ENCODE data around the gene AMACR.

Gene AMACR

DNA sequence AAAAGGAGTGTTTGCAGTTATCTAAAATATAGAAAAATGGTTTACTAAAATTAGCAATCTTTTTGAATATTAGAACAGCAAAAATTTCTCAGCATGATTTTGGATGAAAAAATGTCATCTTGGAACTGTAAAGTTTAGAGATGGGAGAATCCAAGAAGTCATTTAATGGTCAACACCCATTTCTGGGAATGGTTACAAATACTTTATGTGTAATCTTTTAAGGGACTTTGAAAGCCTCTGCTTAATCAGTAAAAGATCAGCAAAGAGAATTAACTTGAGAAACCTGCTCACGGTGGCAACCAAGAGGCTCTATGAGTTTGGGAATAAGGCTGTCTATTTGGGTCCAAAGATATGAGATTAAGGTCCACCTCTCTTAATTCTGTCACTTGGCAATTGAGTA is 22.2 kb upstream of the AMACR start:
- TF ChIP-seq POU2F2 (IDR thresholded peaks at IDR 0.05; ENCODE audit: low read depth, low read length) (no peak), POLR2AphosphoS5 (IDR thresholded peaks at IDR 0.05; ENCODE audit: low read depth, low read length) (no peak), POLR2A (IDR thresholded peaks at IDR 0.05; ENCODE audit: low read depth, low read length) (no peak), PAX5 (IDR thresholded peaks at IDR 0.05; ENCODE audit: insufficient read depth, low read length, severe bottlenecking) (no peak), TAF1 (IDR thresholded peaks at IDR 0.05; ENCODE audit: low read depth, low read length) (no peak), SPI1 (IDR thresholded peaks at IDR 0.05; ENCODE audit: low read depth, low read length) (no peak)

DNA sequence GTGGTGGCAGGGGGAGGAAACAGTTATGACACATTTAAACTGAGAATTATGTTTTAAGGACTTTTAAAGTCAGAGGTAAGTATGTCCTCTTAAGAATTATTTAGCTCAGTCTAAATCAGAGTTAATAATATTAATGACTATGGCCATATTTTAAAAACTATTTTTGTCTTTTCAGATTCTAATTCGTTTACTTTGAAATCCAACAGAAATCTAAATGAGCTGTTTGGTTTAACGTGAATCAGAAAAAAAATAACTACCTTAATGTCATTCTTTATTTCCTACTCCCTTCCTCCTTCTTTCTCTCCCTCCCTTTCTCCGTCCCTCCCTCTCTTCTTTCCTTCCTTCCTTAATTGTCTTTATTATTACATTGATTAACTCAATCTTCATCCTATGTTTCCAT is 20.5 kb upstream of the AMACR start:
- TF ChIP-seq TAF1 (IDR thresholded peaks at IDR 0.05; ENCODE audit: low read depth, low read length) (no peak), SPI1 (IDR thresholded peaks at IDR 0.05; ENCODE audit: low read depth, low read length) (no peak), POU2F2 (IDR thresholded peaks at IDR 0.05; ENCODE audit: low read depth, low read length) (no peak), POLR2A (IDR thresholded peaks at IDR 0.05; ENCODE audit: low read depth, low read length) (no peak), POLR2AphosphoS5 (IDR thresholded peaks at IDR 0.05; ENCODE audit: low read depth, low read length) (no peak), PAX5 (IDR thresholded peaks at IDR 0.05; ENCODE audit: insufficient read depth, low read length, severe bottlenecking) (no peak)
- FAIRE-seq = no peak
- DNase-seq (ENCODE audit: insufficient read length, low spot score) = no peak

More for the DNA sequence above, 22.2 kb upstream of the AMACR start:
- FAIRE-seq (no peak), DNase-seq (ENCODE audit: insufficient read length, low spot score) (no peak)

DNA sequence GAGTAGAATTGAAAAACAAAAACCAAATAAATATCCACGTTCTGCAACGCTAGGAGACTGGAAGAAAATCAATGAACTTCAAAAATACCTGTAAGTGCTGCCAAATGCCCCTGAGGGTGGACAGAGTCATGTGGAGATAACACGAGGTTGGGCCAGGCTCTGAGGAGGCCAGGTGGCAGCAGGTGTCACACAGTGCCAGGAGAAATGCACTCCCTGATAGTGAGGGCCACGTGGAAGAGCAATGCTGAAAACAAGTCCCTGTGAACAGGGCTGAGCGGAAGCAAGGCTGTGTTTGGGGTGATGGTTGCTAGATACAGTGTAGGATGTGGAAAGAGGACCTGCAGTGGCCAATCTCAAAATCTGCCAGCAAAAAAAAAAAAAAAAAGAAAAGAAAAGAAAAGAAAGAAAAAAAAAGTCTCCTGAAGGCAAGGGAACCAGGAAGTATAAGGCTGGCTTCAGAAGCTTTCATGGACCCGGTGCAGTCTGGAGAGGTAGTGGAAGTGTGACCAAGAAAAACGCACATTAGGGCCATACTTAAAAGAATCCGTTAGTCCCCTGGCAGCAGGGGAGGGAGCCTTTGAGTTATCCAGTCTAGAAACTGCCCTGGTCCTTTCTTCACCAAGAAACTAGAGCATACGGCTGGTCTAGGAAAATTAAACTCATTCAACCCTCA is 18.4 kb upstream of the AMACR start:
- FAIRE-seq = no peak
- no peak for TF ChIP-seq POLR2A (IDR thresholded peaks at IDR 0.05; ENCODE audit: low read depth, low read length)
- no peak for TF ChIP-seq TAF1 (IDR thresholded peaks at IDR 0.05; ENCODE audit: low read depth, low read length)
- TF ChIP-seq SPI1 (IDR thresholded peaks at IDR 0.05; ENCODE audit: low read depth, low read length) = no peak
- TF ChIP-seq POU2F2 (IDR thresholded peaks at IDR 0.05; ENCODE audit: low read depth, low read length) = no peak
- TF ChIP-seq POLR2AphosphoS5 (IDR thresholded peaks at IDR 0.05; ENCODE audit: low read depth, low read length) = no peak
- TF ChIP-seq PAX5 (IDR thresholded peaks at IDR 0.05; ENCODE audit: insufficient read depth, low read length, severe bottlenecking) = no peak
- no peak for DNase-seq (ENCODE audit: insufficient read length, low spot score)

DNA sequence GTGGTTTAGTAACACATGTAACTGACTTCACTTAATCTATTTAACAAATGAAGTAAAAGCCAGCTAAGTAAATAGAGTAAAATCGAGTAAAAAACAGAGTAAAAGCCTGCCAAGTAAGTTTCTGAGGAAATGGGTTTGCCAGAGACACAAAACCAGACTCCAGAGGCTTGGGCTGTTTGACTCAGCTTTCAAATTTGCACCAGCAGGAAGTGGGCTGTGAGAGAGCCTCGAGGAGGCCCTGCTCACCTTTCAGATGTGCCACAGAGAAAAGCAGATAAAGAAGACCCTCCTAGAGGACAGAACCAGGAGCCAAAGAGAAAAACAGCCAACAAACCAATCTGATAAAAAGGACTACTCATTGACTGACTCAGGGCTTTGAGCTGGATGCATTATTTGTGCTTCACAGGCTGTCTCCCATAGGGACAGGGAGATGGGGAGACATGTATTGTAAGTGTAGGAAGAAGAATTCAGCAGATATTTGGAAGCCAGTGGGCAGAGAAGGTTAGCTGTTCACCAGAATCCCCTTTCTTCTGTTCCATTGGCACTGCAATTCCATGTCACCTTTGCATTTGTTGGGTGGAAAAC is 14.4 kb upstream of the AMACR start:
- FAIRE-seq = no peak
- TF ChIP-seq PAX5 (IDR thresholded peaks at IDR 0.05; ENCODE audit: insufficient read depth, low read length, severe bottlenecking) (no peak), POLR2A (IDR thresholded peaks at IDR 0.05; ENCODE audit: low read depth, low read length) (no peak), SPI1 (IDR thresholded peaks at IDR 0.05; ENCODE audit: low read depth, low read length) (peak; percentile 52), POU2F2 (IDR thresholded peaks at IDR 0.05; ENCODE audit: low read depth, low read length) (no peak), POLR2AphosphoS5 (IDR thresholded peaks at IDR 0.05; ENCODE audit: low read depth, low read length) (no peak), TAF1 (IDR thresholded peaks at IDR 0.05; ENCODE audit: low read depth, low read length) (no peak)
- no peak for DNase-seq (ENCODE audit: insufficient read length, low spot score)

GRCh38 chr5:34021334-34021733 is 13.5 kb upstream of the AMACR start:
- DNase-seq (ENCODE audit: insufficient read length, low spot score) (no peak), FAIRE-seq (no peak)
- no peak for TF ChIP-seq POLR2A (IDR thresholded peaks at IDR 0.05; ENCODE audit: low read depth, low read length)
- TF ChIP-seq PAX5 (IDR thresholded peaks at IDR 0.05; ENCODE audit: insufficient read depth, low read length, severe bottlenecking) = no peak
- TF ChIP-seq POU2F2 (IDR thresholded peaks at IDR 0.05; ENCODE audit: low read depth, low read length) = no peak
- TF ChIP-seq TAF1 (IDR thresholded peaks at IDR 0.05; ENCODE audit: low read depth, low read length) = no peak
- no peak for TF ChIP-seq POLR2AphosphoS5 (IDR thresholded peaks at IDR 0.05; ENCODE audit: low read depth, low read length)
- TF ChIP-seq SPI1 (IDR thresholded peaks at IDR 0.05; ENCODE audit: low read depth, low read length) = no peak

DNA sequence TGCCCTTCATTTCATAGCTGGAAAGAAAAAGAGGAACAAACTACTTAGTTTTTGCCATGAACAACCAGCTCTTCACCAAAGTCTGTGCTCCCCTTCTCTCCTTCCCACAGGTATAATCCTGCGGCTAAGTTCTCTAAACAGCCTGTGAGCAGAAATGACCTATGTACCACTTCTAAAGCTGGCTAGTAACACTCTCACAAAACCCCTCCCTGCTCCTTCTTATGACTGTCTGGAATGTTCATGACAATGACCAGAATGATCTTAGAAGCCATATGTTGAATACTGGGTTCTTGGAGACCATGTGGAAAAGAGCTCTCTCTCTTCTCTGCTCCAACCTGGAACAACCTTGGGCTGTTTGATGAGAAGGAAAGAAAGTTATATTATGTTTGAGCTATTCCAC is 12.9 kb upstream of the AMACR start:
- DNase-seq (ENCODE audit: insufficient read length, low spot score) = no peak
- TF ChIP-seq PAX5 (IDR thresholded peaks at IDR 0.05; ENCODE audit: insufficient read depth, low read length, severe bottlenecking) (no peak), TAF1 (IDR thresholded peaks at IDR 0.05; ENCODE audit: low read depth, low read length) (no peak), POLR2A (IDR thresholded peaks at IDR 0.05; ENCODE audit: low read depth, low read length) (no peak), POU2F2 (IDR thresholded peaks at IDR 0.05; ENCODE audit: low read depth, low read length) (no peak), POLR2AphosphoS5 (IDR thresholded peaks at IDR 0.05; ENCODE audit: low read depth, low read length) (no peak)
- no peak for FAIRE-seq

DNA sequence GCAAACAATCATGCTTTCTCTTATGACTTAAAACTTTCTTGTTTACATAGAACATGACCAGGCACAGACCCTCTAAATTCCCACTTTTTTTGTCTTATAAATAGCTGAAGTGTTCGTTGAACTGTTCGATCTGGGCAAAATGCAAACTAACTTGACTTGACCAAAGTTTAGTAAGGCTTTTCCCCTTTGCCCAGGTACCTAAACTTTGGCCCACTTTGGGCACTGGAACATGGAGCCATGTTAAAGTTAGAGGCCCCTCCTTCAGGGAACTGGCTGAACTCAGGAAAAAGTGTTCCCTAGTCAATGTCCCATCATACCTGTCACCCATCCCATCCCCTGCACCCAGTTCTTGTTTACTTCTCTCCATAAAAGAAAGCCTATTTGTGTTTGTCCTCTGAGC is 9.4 kb upstream of the AMACR start:
- no peak for FAIRE-seq
- no peak for DNase-seq (ENCODE audit: insufficient read length, low spot score)
- no peak for TF ChIP-seq POLR2AphosphoS5 (IDR thresholded peaks at IDR 0.05; ENCODE audit: low read depth, low read length)

- DNase-seq (ENCODE audit: insufficient read length, low spot score) = no peak
- no peak for TF ChIP-seq TAF1 (IDR thresholded peaks at IDR 0.05; ENCODE audit: low read depth, low read length)
- no peak for TF ChIP-seq PAX5 (IDR thresholded peaks at IDR 0.05; ENCODE audit: insufficient read depth, low read length, severe bottlenecking)
- TF ChIP-seq SPI1 (IDR thresholded peaks at IDR 0.05; ENCODE audit: low read depth, low read length) = no peak
- no peak for TF ChIP-seq POU2F2 (IDR thresholded peaks at IDR 0.05; ENCODE audit: low read depth, low read length)
- TF ChIP-seq POLR2AphosphoS5 (IDR thresholded peaks at IDR 0.05; ENCODE audit: low read depth, low read length) = no peak
- no peak for TF ChIP-seq POLR2A (IDR thresholded peaks at IDR 0.05; ENCODE audit: low read depth, low read length)
- no peak for FAIRE-seq
Measured at GRCh38 chr5:34016750-34017149, 8.9 kb upstream of the AMACR start.

GRCh38 chr5:34016222-34016621 is 8.4 kb upstream of the AMACR start:
- TF ChIP-seq POLR2A (IDR thresholded peaks at IDR 0.05; ENCODE audit: low read depth, low read length) (no peak), PAX5 (IDR thresholded peaks at IDR 0.05; ENCODE audit: insufficient read depth, low read length, severe bottlenecking) (no peak), POLR2AphosphoS5 (IDR thresholded peaks at IDR 0.05; ENCODE audit: low read depth, low read length) (no peak), POU2F2 (IDR thresholded peaks at IDR 0.05; ENCODE audit: low read depth, low read length) (no peak), SPI1 (IDR thresholded peaks at IDR 0.05; ENCODE audit: low read depth, low read length) (no peak), TAF1 (IDR thresholded peaks at IDR 0.05; ENCODE audit: low read depth, low read length) (no peak)
- DNase-seq (ENCODE audit: insufficient read length, low spot score) = no peak
- FAIRE-seq = no peak

Data from GM12891 (cell line).